Stimulated activated CD4-positive, alpha-beta T cell treated with anti-CD3 and anti-CD28 coated beads, Interleukin-15, amount 100 ng/mL, for 48 hours (primary cell): ENCODE results near the gene NPR3.
A peak's percentile ranks its signal among the peaks of the same experiment; 100 is the strongest.

Source experiments
- DNase-seq, 2 donors: peaks; one replicate each; pipeline ENCODE4 v3.0.0-alpha.2; 2020; ENCODE audit warnings: low read depth in 2 of 2

Gene NPR3, protein sequence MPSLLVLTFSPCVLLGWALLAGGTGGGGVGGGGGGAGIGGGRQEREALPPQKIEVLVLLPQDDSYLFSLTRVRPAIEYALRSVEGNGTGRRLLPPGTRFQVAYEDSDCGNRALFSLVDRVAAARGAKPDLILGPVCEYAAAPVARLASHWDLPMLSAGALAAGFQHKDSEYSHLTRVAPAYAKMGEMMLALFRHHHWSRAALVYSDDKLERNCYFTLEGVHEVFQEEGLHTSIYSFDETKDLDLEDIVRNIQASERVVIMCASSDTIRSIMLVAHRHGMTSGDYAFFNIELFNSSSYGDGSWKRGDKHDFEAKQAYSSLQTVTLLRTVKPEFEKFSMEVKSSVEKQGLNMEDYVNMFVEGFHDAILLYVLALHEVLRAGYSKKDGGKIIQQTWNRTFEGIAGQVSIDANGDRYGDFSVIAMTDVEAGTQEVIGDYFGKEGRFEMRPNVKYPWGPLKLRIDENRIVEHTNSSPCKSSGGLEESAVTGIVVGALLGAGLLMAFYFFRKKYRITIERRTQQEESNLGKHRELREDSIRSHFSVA

GRCh38 chr5:32710550-32711361, at the start of gene NPR3:
Gene NPR3 (plus strand): TSS chr5:32711321. CDS start chr5:32711777, 456 bp downstream.
- DNase-seq: no peak

GRCh38 chr5:32664523-32664922, 46.6 kb upstream of the NPR3 start:
- no peak for DNase-seq

- DNase-seq: no peak
Measured at GRCh38 chr5:32668552-32668951, 42.6 kb upstream of the NPR3 start.

DNA sequence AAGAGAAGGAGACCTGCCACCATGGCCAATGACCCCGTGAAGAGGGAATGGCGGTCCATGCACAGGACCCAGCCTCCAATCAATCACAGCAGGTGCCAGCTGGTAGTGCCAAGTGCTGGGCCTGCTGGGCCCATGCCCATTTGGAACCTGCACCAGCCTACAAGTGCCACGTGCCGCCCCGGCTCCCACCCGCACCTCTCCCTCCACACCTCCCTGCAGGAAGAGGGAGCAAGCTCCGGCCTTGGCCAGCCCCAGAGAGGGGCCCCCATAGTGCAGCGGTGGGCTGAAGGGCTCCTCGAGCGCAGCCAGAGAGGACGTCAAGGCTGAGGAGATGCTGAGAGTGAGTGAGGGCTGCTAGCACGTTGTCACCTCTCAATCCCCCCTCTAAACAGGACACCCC, 37.8 kb upstream of the NPR3 start:
- no peak for DNase-seq

DNA sequence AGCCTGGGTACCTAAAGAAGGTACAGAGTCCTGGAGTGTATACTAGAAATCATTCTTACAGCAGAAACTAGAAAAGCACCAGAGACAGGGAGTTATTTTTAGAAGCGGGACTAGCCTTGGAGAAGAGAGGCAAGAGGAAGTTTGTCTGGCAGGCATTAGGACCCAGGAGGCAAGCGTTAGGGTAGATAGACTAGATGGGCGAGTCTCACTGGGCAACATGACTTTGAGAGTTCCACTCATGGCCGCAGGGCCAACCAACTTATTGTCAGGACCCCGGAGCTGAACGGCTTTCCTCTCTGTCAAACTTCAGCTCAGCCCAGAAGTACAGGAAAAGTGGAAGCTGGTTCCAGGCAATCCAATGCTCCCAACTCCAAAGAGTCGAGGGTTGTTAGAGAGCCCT, 34.1 kb upstream of the NPR3 start:
- DNase-seq: no peak

DNA sequence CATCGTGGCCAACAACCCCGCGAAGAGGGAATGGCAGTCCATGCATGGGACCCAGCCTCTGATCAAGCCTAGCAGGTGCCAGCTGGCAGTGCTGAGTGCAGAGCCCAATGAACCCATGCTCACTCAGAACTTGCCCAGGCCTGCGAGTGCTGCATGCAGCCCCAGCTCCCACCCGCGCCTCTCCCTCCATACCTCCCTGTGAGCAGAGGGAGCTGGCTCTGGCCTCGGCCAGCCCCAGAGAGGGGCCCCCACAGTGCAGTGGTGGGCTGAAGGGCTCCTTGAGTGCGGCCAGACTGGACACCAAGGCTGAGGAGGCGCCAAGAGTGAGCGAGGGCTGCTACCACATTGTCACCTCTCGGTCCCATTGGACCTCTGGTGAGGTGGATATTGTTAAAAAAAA, 32.6 kb upstream of the NPR3 start:
- DNase-seq: no peak

- no peak for DNase-seq
Measured at GRCh38 chr5:32679218-32679617, 31.9 kb upstream of the NPR3 start.

DNA sequence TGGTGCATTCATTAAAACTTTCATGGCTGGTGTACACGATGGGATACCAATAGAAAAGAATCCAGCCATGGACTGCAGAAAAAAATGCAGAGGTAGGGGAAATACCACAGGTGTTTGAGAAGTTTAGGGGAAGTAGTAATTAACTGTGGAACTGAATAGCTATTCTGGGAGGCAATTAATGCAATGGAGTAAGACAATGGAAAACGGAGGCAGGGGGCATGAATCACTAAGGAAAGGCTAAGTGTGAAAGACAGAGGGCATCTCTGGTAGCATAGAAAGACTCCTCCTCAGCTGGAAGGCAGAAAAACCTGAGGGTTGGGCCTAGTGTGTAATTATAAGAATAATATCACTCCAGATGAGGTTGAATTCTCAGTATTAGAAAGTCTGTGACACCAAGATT, 30.9 kb upstream of the NPR3 start:
- DNase-seq: no peak

- no peak for DNase-seq
Measured at GRCh38 chr5:32683125-32683524, 28.0 kb upstream of the NPR3 start.

GRCh38 chr5:32684260-32684659, 26.9 kb upstream of the NPR3 start:
- DNase-seq: no peak

GRCh38 chr5:32686799-32687498, 24.2 kb upstream of the NPR3 start:
- DNase-seq: no peak

- DNase-seq: no peak
Measured at GRCh38 chr5:32687499-32687831, 23.7 kb upstream of the NPR3 start.

DNA sequence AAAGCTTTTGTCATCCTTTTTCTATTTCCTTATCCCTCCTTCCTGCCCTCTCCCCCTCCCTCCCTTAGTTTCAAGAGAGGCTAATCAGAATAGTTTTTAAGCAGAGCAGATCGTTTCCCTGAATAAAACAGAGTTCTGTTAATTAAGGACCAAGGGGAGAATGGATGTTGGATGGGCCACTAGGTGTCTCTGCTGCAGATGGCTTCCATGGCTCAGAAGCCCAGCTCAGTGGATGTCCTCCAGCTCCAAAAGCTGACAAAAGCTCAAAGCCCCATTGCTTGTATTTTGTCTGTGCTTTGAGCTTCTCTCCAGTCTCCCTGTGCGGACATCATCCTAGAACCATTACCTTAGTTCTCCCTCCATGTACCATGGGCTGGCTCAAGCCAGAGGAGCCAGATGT, 21.0 kb upstream of the NPR3 start:
- DNase-seq: no peak

DNA sequence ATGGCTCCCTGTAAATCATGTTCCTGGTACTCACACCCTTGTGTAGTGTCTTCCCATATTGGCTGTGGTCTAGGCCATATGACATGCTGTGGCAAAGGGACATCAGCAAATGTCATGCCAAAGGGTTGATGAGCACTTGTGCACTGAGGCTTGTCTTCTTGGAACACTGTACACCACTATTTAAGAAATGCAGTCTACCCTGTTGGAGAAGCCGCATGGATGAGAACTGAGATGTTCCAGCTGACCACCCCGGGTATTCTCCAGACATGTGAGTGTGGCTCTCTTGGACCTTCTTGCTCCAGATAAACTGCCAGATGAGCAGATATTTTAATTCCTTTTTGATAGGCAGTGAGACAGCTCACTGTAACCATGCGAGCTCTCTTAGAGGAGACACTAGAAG, 20.5 kb upstream of the NPR3 start:
- DNase-seq: no peak

DNA sequence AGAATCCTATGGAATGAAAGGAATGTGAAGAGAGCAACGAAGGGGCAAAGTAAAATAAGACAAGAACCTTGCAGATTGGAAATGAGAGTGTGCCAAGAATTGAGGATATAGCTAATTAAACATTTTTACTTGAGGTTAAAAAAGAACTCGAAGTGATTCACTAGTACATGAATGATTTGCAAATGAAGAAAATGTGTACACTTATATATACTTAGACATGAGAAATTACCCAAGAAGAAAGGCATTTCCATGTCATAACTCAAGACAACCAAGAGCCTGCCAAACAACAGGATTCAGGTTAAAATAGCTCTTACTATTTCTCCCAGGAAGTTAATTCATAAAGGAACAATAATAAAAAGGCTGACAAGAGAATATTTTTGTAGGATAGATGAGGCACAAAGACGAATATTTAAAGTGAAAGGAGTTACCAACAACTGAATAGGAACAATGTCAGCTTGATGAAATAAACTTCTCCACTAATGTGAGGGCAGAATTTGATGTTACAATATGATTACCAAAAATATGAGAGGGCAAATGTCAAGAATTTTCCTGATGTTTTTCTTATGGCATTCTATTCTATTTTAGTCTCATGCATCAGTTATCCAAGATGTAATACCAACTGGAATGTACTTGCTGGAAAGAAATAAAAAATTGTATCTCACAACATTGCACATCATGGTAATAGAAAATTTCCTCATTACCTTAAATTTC, 18.9 kb upstream of the NPR3 start:
- DNase-seq: no peak

- DNase-seq: no peak
Measured at GRCh38 chr5:32703957-32704356, 7.2 kb upstream of the NPR3 start.

DNA sequence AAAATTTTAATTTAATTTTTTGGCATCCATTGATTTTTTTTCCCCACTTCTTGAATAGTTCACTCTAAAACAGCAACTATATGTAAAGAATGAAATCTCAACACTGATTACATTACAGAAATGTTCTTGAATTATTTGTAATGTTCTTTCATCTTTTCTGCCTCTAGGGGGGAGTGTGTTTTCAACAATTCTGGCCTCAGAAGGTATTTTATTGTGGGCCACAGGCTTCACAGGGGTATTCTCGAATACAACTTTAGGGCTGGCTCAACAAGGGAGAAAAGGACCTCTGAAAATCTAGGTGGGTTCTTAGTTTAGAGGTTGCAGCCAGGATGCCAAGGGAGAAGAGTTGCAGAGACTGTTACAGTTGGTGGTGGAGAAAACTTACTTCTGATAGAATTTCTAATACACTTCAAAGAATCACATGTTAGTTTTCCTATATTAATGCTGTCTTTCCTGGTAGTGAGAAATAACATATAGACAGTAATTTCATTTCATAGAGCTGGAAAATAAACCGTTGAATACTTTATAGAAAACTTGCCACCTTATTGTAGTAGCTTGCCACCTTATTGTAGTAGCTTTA, 3.6 kb upstream of the NPR3 start:
- no peak for DNase-seq

- DNase-seq: no peak
Measured at GRCh38 chr5:32708949-32709348, 2.2 kb upstream of the NPR3 start.

- DNase-seq: peak; percentile 33 to 53
Measured at GRCh38 chr5:32709750-32710549, 1.2 kb upstream of the NPR3 start.

- DNase-seq: no peak
Measured at GRCh38 chr5:32711362-32711680, 200 bp downstream of the NPR3 start.
